Astrocyte (in vitro differentiated cells and primary cell): ENCODE data around the gene SRI.
"Not testable (repeated sequence)": the region's sequence is repeated elsewhere in the genome, so short reads cannot be mapped to it uniquely, and the experiment has no call there.

Experiments
- EZH2 ChIP-seq: IDR thresholded peaks from 2 replicates; pipeline ENCODE4 v1.6.1; 2012; ENCODE audit warnings: mild to moderate bottlenecking, low read length, inconsistent platforms; ENCODE audit not compliant: insufficient read depth
- TF ChIP-seq, protein P1 (sequence below): IDR thresholded peaks from 2 replicates; pipeline ENCODE4 v1.5.1; 2011; ENCODE audit warnings: low read depth, mild to moderate bottlenecking, inconsistent platforms, low read length, moderate library complexity; ENCODE audit not compliant: insufficient read depth

GRCh38 chr7:88258296-88258695 is 38.5 kb upstream of the SRI start:
- TF ChIP-seq, protein P1, sequence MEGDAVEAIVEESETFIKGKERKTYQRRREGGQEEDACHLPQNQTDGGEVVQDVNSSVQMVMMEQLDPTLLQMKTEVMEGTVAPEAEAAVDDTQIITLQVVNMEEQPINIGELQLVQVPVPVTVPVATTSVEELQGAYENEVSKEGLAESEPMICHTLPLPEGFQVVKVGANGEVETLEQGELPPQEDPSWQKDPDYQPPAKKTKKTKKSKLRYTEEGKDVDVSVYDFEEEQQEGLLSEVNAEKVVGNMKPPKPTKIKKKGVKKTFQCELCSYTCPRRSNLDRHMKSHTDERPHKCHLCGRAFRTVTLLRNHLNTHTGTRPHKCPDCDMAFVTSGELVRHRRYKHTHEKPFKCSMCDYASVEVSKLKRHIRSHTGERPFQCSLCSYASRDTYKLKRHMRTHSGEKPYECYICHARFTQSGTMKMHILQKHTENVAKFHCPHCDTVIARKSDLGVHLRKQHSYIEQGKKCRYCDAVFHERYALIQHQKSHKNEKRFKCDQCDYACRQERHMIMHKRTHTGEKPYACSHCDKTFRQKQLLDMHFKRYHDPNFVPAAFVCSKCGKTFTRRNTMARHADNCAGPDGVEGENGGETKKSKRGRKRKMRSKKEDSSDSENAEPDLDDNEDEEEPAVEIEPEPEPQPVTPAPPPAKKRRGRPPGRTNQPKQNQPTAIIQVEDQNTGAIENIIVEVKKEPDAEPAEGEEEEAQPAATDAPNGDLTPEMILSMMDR: not testable (repeated sequence)
- TF ChIP-seq EZH2: not testable (repeated sequence)
